NK-92 (cell line): Measurements from ENCODE around the gene RNF32.

Source experiments
- DNase-seq: peaks from one replicate; lab custom pipeline; 2025; ENCODE audit not compliant: unreplicated experiment; lab: John Stamatoyannopoulos, UW

RNF32 gene

DNA sequence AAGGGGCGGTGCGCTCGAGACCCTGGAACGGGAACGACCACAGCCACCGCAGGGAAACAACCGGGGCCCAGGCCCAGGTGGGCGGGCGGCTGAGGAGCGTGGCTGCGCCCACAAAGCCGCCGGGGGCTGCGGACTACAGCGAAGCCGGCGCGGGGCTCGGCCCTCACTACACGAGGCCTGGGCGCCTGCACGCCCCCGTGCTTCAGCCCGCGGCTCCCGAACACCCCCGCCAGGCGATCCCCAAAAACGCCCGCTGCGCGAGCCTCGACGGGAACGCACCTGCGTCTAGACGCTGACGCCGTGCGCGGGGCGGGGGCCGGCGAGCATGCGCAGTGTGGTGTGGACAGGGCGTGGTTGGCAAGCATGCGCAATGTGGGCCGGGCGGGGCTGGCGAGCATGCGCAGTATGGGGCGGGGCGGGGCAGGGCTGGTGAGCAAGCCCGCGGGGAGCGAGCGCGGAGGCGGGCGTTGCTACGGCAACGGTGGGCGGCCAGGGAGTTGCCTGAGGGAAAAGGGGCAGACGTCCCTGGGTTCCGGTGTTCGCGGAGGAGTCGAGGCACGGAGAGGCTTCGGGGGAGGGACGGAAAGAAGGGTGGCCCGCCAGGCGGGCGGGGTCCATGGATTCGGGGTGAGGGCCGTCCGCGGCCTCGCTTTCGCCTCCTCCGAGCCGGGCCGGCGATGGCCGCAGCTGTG, at the start of gene RNF32:
RNF32 (plus strand) TSS at position 518 of the 692 bp plus-strand sequence. CDS start 3,104 bp downstream, outside the sequence.
- DNase-seq, result peak; percentile 79

DNA sequence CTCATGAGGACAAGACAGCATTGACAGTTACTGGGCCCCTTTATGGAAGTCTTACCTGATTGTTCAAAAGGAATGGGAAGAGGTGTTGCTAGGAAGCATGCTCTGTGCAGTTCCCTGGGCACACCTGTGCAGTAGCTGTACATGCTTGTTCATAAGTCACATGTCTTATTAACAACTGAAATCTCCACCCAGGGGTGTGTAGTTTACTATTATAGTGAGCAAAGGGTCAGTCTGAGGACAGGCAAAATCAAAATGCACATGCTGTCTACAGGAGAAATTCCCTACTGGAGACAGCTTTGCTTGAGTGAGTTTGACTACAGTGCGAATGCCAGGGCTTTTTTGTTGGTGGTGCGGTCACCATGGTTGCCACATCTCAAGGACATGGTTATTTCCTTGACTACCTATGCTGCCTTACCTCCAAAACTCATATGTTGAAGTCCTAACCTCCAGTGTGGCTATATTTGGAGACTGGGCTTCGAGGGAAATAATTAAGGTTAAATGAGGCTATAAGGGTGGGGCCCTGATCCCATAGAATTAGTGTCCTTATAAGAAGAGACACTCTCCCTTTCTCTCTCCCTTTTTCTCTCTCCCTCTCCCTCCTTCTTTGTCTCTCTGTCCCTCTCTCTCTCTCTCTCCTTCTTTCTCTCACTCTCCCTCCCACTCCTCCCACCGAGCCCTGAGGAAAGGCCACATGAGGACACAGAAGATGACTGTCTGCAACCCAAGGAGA, 48.3 kb upstream of the RNF32 start:
- no peak for DNase-seq

DNA sequence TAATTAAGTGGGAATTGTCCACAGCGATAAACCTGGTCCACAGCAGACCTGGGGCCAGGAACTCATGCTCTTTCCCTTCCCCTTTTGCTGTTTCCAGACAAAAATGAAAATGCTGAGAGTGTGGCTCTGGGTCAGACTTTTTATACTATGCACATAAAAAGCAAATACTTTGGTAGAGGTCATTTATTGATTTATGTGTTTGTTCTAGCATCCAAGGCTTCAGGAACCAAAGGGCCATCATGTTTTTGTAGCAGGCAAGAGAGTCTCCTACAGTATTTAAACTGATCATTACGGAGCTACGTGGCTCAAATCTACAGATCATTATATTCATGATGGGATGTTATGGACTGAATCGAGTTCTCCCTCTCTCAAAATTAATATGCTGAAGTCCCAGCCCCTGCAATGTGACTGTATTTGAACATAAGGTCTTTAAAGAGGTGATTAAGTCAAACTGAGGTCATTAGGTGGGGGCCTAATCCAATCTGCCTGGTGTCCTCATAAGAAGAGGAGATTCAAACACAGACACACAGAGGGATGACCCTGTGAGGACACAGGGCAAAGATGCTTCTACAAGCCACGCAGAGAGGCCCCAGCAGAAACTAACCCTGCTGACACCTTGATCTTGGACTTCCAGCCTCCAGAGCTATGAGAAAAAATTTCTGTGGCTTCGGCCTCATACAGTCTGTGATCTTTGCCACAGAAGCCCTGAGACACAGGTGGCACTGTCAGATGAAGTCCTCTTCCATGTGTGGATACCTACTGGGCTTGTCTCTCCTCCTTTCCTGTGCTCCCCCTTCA, 46.1 kb upstream of the RNF32 start:
- no peak for DNase-seq

DNA sequence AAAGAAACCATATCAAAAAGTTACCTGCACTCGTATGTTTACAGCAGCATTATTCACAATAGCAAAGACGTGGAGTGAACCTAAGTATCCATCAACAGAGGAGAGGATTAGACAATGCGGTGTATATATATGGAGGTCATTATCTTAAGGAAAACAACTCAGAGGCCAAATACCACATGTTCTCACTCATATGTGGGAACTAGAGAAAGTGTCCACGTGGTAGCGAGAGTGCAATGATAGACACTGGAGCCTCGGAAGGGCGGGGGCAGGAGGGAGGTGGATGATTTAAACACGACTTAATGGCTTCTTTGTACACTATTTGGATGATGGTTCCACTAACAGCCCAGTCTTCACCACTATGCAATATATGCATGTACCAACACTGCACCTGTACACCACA, 40.1 kb upstream of the RNF32 start:
- no peak for DNase-seq

DNA sequence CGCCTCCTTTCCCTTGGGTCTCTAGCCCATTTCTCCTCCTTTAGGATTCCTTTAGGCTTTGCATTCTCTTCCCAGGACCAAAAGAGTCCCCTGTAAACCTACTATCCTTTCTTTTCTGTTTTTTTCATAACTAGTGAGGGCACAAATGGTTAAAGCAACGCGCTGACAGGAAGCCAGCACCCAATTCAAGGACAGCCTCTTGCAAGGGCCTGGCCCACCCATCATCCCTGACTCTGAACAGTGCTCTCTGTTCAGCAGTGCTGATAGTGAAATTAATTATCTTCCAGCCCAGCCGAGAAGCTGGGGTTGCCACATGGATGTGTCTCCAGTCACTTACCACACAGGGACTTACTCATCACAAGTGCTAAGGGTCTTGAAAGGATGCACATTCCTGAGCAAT, 38.3 kb upstream of the RNF32 start:
- DNase-seq, result no peak

DNA sequence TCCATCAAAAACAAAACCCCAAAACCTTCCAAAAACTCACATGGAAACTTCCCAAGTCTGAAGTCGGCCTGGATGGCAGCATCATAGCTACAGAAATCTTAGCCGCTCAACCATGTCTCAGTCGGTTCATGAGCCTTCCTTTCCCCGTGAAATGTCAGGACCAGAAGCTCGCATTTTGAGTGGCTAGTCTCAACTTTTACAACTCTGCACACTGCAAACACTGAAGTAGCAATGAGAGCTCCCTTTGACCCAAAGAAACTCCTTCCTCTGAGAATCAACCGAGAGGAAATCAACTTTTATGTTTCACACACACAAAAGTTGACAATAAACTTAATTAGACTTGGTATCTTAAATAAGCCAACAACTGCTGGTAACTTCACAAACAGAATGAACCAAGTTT, 37.6 kb upstream of the RNF32 start:
- DNase-seq, result no peak

GRCh38 chr7:156603629-156604028, 36.9 kb upstream of the RNF32 start:
- no peak for DNase-seq

DNA sequence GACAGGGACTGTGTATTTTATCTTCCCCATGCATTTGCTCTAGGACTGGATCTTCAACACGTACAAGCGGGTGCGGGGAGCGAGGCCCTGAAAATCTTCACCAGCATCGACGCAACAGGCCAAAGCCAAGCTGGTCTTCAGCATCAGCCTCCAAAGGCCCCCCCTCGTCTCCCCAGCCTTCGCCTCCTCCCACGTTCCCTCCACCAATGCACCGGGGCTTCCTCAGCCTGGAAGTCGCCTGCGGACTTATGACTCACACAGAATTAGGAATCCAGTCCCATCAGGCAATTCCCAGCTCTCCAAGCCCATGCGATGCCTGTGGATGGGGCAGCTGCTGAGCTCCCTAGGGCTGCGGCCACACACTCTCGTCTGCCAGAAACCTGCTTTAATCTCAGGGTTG, 36.3 kb upstream of the RNF32 start:
- DNase-seq, result no peak

DNA sequence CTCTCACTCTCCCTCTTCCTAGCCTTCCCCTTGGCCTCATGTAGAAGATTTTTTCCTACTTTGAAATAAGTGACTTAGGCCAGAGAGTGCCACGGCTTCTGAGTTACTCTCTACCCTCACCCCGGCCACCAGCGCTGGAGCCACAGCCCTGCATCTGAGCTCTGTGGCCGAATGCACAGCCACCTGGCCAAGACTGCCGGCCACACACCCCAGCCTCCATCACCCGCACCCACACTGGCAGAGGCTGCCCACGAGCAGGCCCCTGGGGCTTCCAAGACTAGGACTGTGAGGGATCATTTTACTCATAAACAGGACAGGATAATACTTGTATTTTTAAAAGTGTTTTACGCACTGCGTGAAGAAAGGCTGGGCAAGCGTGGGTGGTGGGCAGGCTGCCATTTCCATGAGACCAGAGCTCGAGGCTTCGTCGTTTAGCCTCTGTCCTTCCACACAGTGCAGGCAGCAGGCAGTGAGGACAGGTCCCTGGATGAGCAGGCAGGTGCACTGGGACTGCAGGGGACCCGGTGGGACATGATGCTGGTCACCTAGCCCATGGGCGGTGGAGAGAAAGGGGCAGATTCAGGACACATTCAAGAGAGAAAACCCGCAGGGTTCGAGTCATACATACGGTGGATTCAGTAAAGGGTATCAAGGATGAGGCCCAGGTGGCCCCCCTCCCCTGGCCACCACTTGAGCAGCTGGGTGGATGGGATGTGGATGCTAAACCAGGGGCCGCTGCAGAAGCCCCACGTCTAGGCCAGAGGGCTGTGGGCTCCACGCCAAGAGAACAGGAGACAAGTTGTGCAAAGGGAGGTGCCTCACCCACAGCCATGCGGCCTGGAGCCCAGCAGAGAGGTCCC, 35.5 kb upstream of the RNF32 start:
- DNase-seq, result no peak

- no peak for DNase-seq
Measured at GRCh38 chr7:156606135-156606534, 34.4 kb upstream of the RNF32 start.

GRCh38 chr7:156606691-156607331, 33.8 kb upstream of the RNF32 start:
- DNase-seq, result no peak

GRCh38 chr7:156607332-156608172, 33.0 kb upstream of the RNF32 start:
- no peak for DNase-seq

DNA sequence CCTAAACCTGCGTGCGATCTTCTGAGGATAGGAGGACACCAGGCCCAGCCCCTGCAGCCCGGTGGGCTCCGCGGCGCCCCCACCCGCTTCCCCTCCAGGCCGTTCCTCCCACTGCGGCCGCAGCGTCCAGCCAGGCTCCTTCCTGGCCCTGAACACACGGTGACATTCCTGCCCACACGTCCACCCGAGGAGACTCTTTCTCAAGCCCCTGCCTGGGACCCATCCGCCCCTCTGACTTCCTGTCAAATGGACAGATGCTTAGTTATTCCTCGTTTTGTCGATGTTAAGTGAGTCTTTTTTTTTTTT, 32.4 kb upstream of the RNF32 start:
- no peak for DNase-seq

DNA sequence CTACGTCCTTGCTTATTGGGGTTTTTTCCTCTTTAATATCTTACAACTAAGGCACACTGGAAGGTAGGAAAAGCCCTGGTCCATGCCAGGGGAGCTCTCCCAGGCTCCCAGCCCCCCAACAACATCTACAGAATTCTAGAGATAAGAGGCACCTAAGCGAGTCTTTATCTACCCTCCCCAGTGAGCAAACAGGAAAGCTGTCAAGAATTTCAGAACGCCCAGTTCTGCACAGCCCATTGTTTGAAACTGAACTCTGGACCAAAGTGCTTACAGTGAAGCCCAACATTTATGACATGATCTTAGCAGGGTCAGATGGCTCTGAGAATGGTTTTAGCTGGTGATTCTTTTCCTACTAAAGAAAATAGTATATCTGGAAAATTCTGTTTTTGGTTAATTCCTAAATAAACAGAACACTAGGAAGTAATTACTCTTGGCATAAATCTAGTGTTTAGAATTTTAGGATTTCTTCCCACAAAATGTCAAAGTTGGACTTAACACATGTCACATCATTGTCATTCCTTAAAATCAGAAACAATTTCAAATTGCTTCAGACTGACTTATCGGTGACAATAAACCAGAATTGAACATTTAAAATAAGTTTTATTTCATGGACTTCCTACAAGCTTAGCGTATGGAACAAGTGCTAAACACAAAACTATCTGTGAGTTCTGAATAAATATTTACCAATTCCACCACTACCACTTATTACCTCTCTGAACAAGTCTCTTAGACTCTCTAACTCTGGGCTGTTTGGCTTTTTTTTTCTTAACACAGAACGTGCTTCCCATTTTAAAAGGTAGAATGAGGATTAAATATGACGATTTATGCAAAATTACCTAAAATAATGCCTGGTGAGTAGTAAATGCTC, 31.3 kb upstream of the RNF32 start:
- no peak for DNase-seq

DNA sequence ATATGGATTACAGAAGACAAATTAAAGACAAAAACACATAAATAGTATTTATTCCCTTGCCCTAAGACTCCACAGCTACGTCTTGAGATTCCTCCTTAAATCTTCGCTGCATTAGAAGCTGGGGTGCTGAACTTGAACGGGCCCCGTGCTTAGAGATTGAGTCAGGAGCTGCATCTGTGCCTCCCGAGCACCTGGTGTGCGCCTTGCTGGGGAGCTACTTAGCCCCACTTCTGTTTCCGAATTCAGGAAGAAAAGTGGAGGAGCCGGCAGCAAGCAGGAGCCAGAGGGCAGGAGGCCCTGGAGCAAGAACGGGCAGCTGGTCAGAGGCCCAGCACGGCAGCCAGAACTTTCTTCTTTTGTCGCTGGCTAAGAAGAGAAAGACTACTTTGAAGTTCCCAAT, 30.4 kb upstream of the RNF32 start:
- no peak for DNase-seq

DNA sequence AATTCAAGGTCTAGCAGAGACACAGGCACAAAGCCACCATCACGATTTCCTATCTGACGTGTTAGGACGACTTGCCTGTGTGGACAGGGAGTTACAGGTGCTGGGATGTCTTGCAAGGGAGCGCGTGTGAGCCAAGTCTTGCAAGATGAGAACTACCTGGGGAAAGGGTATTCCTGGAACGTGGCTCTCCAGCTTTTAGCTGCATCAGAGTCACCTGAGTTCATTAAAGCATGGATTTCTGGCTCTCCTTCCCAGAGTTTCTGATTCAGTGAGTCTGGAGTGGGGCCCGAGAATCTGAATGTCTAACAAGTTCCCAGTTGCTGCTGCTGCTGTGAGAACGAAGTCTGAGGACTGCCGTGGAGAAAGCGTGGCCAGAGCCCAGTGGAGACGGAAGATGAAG, 30.0 kb upstream of the RNF32 start:
- no peak for DNase-seq

- DNase-seq, result no peak
Measured at GRCh38 chr7:156611014-156612010, 29.3 kb upstream of the RNF32 start.

DNA sequence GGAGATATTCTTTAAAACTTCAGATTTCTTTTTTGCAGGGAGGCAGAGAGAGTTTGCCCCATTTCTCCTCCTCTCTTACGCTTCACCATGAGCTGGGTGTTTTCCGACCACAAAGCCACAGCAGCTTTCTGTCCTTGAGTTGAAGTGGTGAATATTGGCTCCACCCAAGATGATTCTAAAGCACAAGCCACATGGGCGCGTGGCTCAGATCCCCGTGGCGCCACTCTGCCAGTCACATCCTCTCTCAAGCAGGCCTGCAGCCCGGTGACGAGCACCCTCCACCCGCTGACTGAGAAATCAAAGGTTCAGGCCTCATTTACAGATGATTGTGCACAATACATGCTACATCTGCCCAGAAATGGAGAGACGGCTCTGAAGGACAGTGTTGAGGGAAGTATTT, 27.6 kb upstream of the RNF32 start:
- no peak for DNase-seq
